Natural killer cell (primary cell): Measurements from ENCODE around the gene FARS2. TPM values are rescaled to one million over a fixed set of nuclear protein-coding genes. Genes with fewer than 3 reads are reported as not detected.

Experiments used
- ATAC-seq, 3 donors: fragments of 150-1000 bp in 2 of 3; fragments of 200-7000 bp in 1 of 3; cut with Tn5 transposase; 1 replicate in 1 of 3; 2 replicates in 2 of 3; pipeline ENCODE4 v1.10.0; 2021; ENCODE audit warnings: mild to moderate bottlenecking in 2 of 3, moderate library complexity in 2 of 3
- DNase-seq, 2 donors: peaks; one replicate each; pipeline versions ENCODE4 v3.0.0 to v3.0.0-alpha.2; 2013 to 2021; ENCODE audit warnings: mixed read lengths in 1 of 2
- H3K27ac ChIP-seq: one replicate; pipeline ENCODE4 v1.5.1; 2013; ENCODE audit warnings: mild to moderate bottlenecking, low read length
- H3K27me3 ChIP-seq: one replicate; pipeline ENCODE4 v1.6.1; 2013; ENCODE audit warnings: low read length; ENCODE audit not compliant: control insufficient read depth, insufficient read depth
- H3K36me3 ChIP-seq: one replicate; pipeline ENCODE4 v1.6.1; 2013; ENCODE audit warnings: low read length; ENCODE audit not compliant: control insufficient read depth, insufficient read depth
- H3K4me1 ChIP-seq: one replicate; pipeline ENCODE4 v1.6.1; 2013; ENCODE audit warnings: low read length; ENCODE audit not compliant: control insufficient read depth, insufficient read depth
- H3K4me3 ChIP-seq: one replicate; pipeline ENCODE4 v1.5.1; 2013; ENCODE audit warnings: low read length
- H3K9me3 ChIP-seq: one replicate; pipeline ENCODE4 v1.6.1; 2013; ENCODE audit warnings: low read length; ENCODE audit not compliant: control insufficient read depth, insufficient read depth
- H3K27ac Mint-ChIP-seq, 2 donors: one replicate each; pipeline ENCODE4 v1.8.0; 2022; ENCODE audit warnings: mild to moderate bottlenecking in 2 of 2, mixed read lengths in 2 of 2, moderate library complexity in 1 of 2
- H3K27me3 Mint-ChIP-seq, 2 donors: one replicate each; pipeline ENCODE4 v1.8.0; 2022; ENCODE audit warnings: low read depth in 2 of 2, mixed read lengths in 2 of 2
- H3K36me3 Mint-ChIP-seq: one replicate; pipeline ENCODE4 v1.8.0; 2022; ENCODE audit warnings: mixed read lengths
- H3K4me1 Mint-ChIP-seq, 2 donors: one replicate each; pipeline ENCODE4 v1.8.0; 2022; ENCODE audit warnings: mixed read lengths in 2 of 2
- H3K4me3 Mint-ChIP-seq: one replicate; pipeline ENCODE4 v1.8.0; 2022; ENCODE audit warnings: mild to moderate bottlenecking, moderate library complexity, mixed read lengths
- H3K9me3 Mint-ChIP-seq, 2 donors: one replicate each; pipeline ENCODE4 v1.8.0; 2022; ENCODE audit warnings: mixed read lengths in 2 of 2
- CTCF ChIP-seq: fragments of 200-600 bp; IDR thresholded peaks from one replicate; pipeline ENCODE4 v1.8.0; 2022; ENCODE audit warnings: antibody characterized with exemption
- WGBS: methylation state at CpG from one replicate; pipeline ENCODE4 v1.1.7; 2013; ENCODE audit warnings: missing lambda C conversion rate; ENCODE audit not compliant: insufficient coverage; 5-methylcytosine and 5-hydroxymethylcytosine counted together
- intact Hi-C: fragments of 100-400 bp; cut with micrococcal nuclease; formaldehyde crosslinking; loops from one replicate; pipeline ENCODE4 v1.14.2; 2022
- total RNA-seq, 4 donors: library from RNA; stranded (reverse); fragments of 120-200 nt in 1 of 4; gene quantifications; one replicate each; pipeline versions ENCODE4 v1.2.3 to v1.2.4, GENCODE V29; 2013 to 2022

Gene FARS2
- total RNA-seq, 3 donors from 2014 or later (not counting 1 experiment from before 2014, with no cell fraction given), result 15.3 to 24.8 (median 22.7) TPM

- Mint-ChIP-seq H3K36me3 (no peaks in the 10 kb centered on the region), H3K27ac (no peak overlapping the region), H3K4me1 (peaks cover 22 to 36% of the 10 kb centered on the region in 2 donors), H3K27me3 (no peaks in the 10 kb centered on the region), H3K9me3 (peaks cover 0 to 2% of the 10 kb centered on the region in 2 donors), H3K4me3 (no peak overlapping the region)
- ATAC-seq (no peak), DNase-seq (no peak)
- no peak for TF ChIP-seq CTCF
- H3K27ac ChIP-seq, result no peak overlapping the region
- H3K27me3 ChIP-seq, result no peaks in the 10 kb centered on the region
- H3K9me3 ChIP-seq, result no peaks in the 10 kb centered on the region
- intact Hi-C loops, result no loop called here
- H3K4me1 ChIP-seq, result no peaks in the 10 kb centered on the region
- WGBS, result 95% methylated on average over 5 of the region's 6 CpGs
- no peak overlapping the region for H3K4me3 ChIP-seq
- H3K36me3 ChIP-seq, result no peaks in the 10 kb centered on the region
Observed at GRCh38 chr6:5749016-5749650, 487.8 kb downstream of the FARS2 start.

DNA sequence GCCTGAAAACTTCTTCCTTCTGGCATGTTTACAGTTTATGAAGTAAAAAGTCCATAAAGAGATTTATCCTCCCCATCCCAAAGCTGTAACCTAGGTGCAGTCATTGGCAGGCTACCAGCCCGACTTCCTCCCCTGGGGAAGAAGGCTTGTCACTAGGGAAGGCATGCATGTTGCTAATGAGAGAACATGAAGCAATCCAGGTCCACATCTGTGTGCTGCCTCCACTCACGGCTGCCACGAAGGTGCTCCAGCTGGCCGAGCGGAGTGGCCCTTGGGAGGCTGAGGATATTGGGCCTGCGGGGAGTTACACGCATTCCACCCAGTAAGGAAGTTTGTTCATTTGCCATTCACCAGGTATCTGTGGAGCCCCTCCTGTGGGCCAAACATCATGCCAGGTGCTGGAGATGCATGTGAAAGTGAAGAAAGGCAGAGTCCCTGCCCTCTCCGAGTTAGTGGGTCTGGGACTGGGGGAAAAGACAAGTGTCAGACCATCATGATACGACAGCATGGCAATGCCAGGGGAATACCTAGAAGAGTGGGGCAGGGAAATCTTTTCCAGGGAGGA is 488.4 kb downstream of the FARS2 start:
- H3K4me3 ChIP-seq, result no peak overlapping the region
- peaks cover 22 to 36% of the 10 kb centered on the region in 2 donors for H3K4me1 Mint-ChIP-seq
- WGBS, result 87% methylated on average over 9 of the region's 9 CpGs

DNA sequence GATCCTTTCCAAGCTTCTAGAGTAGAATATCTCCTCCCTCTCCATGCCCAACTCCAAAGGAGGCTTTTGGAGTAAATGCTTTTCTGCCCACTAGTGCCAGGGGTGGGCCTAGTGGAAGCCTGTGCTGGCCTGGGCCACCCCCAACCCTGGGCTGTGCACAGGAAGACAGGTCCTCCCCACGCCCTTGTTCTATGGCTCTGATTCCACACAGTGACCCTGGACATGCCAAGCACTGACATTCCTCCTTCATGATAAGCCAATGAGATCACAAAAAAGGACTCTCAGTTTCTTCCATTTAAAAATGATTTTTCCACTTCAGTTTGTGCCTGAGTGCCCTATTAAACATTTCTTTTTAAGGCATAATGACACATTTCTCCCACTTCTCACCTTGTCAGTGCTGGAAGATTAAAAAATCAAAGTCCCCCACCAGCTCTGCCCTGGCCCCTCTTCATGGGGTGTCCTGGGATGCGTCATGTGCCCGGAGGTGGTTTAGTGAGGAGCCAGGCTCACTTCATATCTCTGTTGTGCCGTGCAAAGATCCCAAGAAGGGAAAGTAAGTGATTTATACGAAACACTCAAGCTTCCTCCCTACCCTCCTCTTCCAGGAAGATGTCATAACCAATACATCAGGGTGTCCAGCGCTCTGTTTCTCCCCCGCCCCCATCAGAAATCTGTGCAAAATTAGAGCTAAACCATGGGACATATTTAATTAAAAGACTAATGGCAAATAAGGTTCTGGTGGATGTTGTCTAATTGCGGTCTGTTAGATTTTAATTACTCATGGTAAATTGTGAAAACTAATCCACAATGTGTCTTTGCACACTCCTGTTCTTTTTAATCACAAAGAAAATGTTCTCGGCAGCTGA is 490.4 kb downstream of the FARS2 start:
- H3K9me3 ChIP-seq, result no peaks in the 10 kb centered on the region

More for the DNA sequence above, 488.4 kb downstream of the FARS2 start:
- H3K9me3 ChIP-seq, result no peaks in the 10 kb centered on the region
- no peak for TF ChIP-seq CTCF
- no peaks in the 10 kb centered on the region for H3K4me1 ChIP-seq
- ATAC-seq (no peak), DNase-seq (no peak)
- no peaks in the 10 kb centered on the region for H3K36me3 ChIP-seq
- Mint-ChIP-seq H3K9me3 (peaks cover under 1 to 4% of the 10 kb centered on the region in 2 donors), H3K27ac (no peak overlapping the region), H3K4me3 (no peak overlapping the region), H3K36me3 (peaks cover 5% of the 10 kb centered on the region), H3K27me3 (no peaks in the 10 kb centered on the region)
- intact Hi-C loops, result no loop called here
- no peaks in the 10 kb centered on the region for H3K27me3 ChIP-seq
- H3K27ac ChIP-seq, result no peak overlapping the region

More for the DNA sequence above, 490.4 kb downstream of the FARS2 start:
- intact Hi-C loops, result no loop called here
- no peaks in the 10 kb centered on the region for H3K36me3 ChIP-seq
- TF ChIP-seq CTCF, result no peak
- H3K4me3 ChIP-seq, result no peak overlapping the region
- no peaks in the 10 kb centered on the region for H3K27me3 ChIP-seq
- ATAC-seq, result no peak
- DNase-seq, result no peak
- peaks cover 5 to 11% of the 10 kb centered on the region in 2 donors for H3K9me3 Mint-ChIP-seq
- H3K27ac Mint-ChIP-seq, result no peak overlapping the region
- H3K4me1 ChIP-seq, result no peaks in the 10 kb centered on the region
- H3K4me3 Mint-ChIP-seq, result no peak overlapping the region
- 87% methylated on average over 8 of the region's 9 CpGs for WGBS
- no peak overlapping the region for H3K27ac ChIP-seq
- H3K36me3 Mint-ChIP-seq, result peaks cover 16% of the 10 kb centered on the region
- no peaks in the 10 kb centered on the region for H3K27me3 Mint-ChIP-seq
- peaks cover 14 to 32% of the 10 kb centered on the region in 2 donors for H3K4me1 Mint-ChIP-seq
